Lung microvascular endothelial cell (primary cell): ENCODE data around the gene STX19. TPM values are rescaled to one million over a fixed set of nuclear protein-coding genes. Genes with fewer than 3 reads are reported as not detected.
"Not testable (repeated sequence)": the region's sequence is repeated elsewhere in the genome, so short reads cannot be mapped to it uniquely, and the experiment has no call there.

ENCODE experiments used
- DNase-seq, 2 donors: peaks; one replicate each; pipeline versions ENCODE4 v3.0.0 to v3.0.0-alpha.2; 2010; ENCODE audit warnings: low read depth in 2 of 2
- total RNA-seq: library from RNA; depleted of rRNA; stranded (reverse); fragments of >200 nt; gene quantifications from 2 replicates; pipeline ENCODE4 v1.2.1, GENCODE V29; 2014

The STX19 gene
- total RNA-seq, 1 donor from 2014 or later, result not detected

GRCh38 chr3:93979850-93980676 lies 48.3 kb downstream of the STX19 start, which contains the start of gene ARL13B:
TSS of gene ARL13B (plus strand) at chr3:93980155. CDS start at chr3:93980424, 269 bp downstream.
- peak; percentile 98 to 99 for DNase-seq

GRCh38 chr3:93973131-93974126 lies 55.0 kb downstream of the STX19 start, which contains the start of gene PROS1:
TSS of gene PROS1 (minus strand) at chr3:93973896. CDS start at chr3:93973749, 147 bp downstream.
- DNase-seq, result peak; percentile 78 to 82

- DNase-seq, result no peak
Measured at GRCh38 chr3:93969997-93970396, 58.4 kb downstream of the STX19 start.

- peak in 1 of 2 donors; percentile 21 for DNase-seq
Measured at GRCh38 chr3:93969443-93969842, 59.0 kb downstream of the STX19 start.

GRCh38 chr3:93965106-93965505 lies 63.3 kb downstream of the STX19 start:
- not testable (repeated sequence) for DNase-seq

Other genes starting within 250 kb of the STX19 start
- gene PROS1, start 54.7 kb downstream of the STX19 start, total RNA-seq, result 7.8 and 25.6 TPM in 2 replicates
- gene ARL13B, start 48.4 kb downstream of the STX19 start, total RNA-seq, result 5.4 and 10.9 TPM in 2 replicates
- 1.5 and 2.4 TPM in 2 replicates for gene DHFR2, start 34.3 kb upstream of the STX19 start, total RNA-seq
- 9.6 and 18.8 TPM in 2 replicates for gene NSUN3, start 34.5 kb upstream of the STX19 start, total RNA-seq